Measurements from ENCODE around the gene TCERG1L. TPM values are rescaled to one million over a fixed set of nuclear protein-coding genes. Genes with fewer than 3 reads are reported as not detected.

Gene TCERG1L
- total and polyA plus RNA-seq, 9 of the 15 experiments (the other 6 are each of a cell fraction or from before 2014, with no cell fraction given), result not detected

DNA sequence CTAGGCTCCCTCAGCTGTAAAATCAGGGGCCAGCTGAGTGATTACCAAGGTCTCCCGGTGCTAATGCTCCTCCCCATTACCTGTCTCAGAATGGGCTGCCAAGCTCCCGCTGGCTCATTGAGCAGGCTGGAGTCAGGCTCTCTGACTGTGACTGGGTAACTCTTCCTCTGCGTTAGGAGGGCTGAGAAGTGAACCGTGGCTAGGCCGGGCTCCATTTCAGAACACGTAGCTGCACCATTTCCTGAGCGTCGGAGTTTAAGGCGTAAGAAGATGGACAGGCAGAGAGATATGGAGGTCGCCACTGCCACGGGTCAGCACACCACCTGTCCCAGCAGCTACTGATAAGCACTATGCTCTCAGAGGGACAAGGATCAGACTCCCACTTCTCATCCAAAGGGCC lies 250.3 kb downstream of the TCERG1L start:
- in situ Hi-C loops (cut with MboI) (no loop called here), intact Hi-C loops (cut with micrococcal nuclease) (no loop called here)
- no TSS peak for BruUV-seq (replicated peaks)
- no peak for TF ChIP-seq EWSR1 (IDR thresholded peaks at IDR 0.05; ENCODE audit: borderline replicate concordance, low read depth, partially characterized antibody)
- TF ChIP-seq, protein P1, sequence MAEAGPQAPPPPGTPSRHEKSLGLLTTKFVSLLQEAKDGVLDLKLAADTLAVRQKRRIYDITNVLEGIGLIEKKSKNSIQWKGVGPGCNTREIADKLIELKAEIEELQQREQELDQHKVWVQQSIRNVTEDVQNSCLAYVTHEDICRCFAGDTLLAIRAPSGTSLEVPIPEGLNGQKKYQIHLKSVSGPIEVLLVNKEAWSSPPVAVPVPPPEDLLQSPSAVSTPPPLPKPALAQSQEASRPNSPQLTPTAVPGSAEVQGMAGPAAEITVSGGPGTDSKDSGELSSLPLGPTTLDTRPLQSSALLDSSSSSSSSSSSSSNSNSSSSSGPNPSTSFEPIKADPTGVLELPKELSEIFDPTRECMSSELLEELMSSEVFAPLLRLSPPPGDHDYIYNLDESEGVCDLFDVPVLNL (CRISPR knock-in tag; IDR thresholded peaks at IDR 0.05; ENCODE audit: low read depth), result no peak
- TF ChIP-seq MTA2 (IDR thresholded peaks at IDR 0.05; ENCODE audit: low read depth), result no peak
- no peak for TF ChIP-seq ZNF24 (IDR thresholded peaks at IDR 0.05)
- no peak for TF ChIP-seq FOS (IDR thresholded peaks at IDR 0.05; ENCODE audit: extremely low read depth, insufficient read length)
- no peak for TF ChIP-seq ZBTB17 (CRISPR knock-in tag; IDR thresholded peaks at IDR 0.05)
- TF ChIP-seq GTF2F1 (IDR thresholded peaks at IDR 0.05; ENCODE audit: low read depth, low read length), result no peak
- TF ChIP-seq ZNF589 (CRISPR knock-in tag; IDR thresholded peaks at IDR 0.05; ENCODE audit: low read depth), result no peak
- TF ChIP-seq, protein P2, sequence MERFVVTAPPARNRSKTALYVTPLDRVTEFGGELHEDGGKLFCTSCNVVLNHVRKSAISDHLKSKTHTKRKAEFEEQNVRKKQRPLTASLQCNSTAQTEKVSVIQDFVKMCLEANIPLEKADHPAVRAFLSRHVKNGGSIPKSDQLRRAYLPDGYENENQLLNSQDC (CRISPR knock-in tag; IDR thresholded peaks at IDR 0.05), result no peak
- TF ChIP-seq ZNF165 (CRISPR knock-in tag; IDR thresholded peaks at IDR 0.05; ENCODE audit: borderline replicate concordance), result no peak
- no peak for TF ChIP-seq NUFIP1 (IDR thresholded peaks at IDR 0.05; ENCODE audit: partially characterized antibody)
- TF ChIP-seq, protein P3, sequence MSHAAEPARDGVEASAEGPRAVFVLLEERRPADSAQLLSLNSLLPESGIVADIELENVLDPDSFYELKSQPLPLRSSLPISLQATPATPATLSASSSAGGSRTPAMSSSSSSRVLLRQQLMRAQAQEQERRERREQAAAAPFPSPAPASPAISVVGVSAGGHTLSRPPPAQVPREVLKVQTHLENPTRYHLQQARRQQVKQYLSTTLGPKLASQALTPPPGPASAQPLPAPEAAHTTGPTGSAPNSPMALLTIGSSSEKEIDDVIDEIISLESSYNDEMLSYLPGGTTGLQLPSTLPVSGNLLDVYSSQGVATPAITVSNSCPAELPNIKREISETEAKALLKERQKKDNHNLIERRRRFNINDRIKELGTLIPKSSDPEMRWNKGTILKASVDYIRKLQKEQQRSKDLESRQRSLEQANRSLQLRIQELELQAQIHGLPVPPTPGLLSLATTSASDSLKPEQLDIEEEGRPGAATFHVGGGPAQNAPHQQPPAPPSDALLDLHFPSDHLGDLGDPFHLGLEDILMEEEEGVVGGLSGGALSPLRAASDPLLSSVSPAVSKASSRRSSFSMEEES (CRISPR knock-in tag; IDR thresholded peaks at IDR 0.05), result no peak
- no peak for TF ChIP-seq ZNF217 (CRISPR knock-in tag; IDR thresholded peaks at IDR 0.05)
- no peaks in the 10 kb centered on the region for H3K36me3 ChIP-seq (ENCODE audit: control insufficient read depth, insufficient read depth, low read length)
- DNase-seq (ENCODE audit: extremely low read depth in 1 of 4, low spot score in 3 of 4) (no peak), FAIRE-seq (no peak), ATAC-seq (no peak)
- no peaks in the 10 kb centered on the region for H3K79me2 ChIP-seq (ENCODE audit: control insufficient read depth, insufficient read depth, low read length)
- H3K27ac ChIP-seq (ENCODE audit: extremely low read depth, low read depth, low read length), result no peak overlapping the region
- H3K9me3 ChIP-seq (replicated peaks; ENCODE audit: control insufficient read depth, insufficient read depth, low read depth, low read length), result no peaks in the 10 kb centered on the region
- H3K4me3 ChIP-seq, result no peak overlapping the region
- no peaks in the 10 kb centered on the region for H4K20me1 ChIP-seq (replicated peaks; ENCODE audit: control insufficient read depth, insufficient read depth, low read length)
- no peaks in the 10 kb centered on the region for H3K9me1 ChIP-seq (ENCODE audit: control insufficient read depth, insufficient read depth, low read length)
- H3K4me2 ChIP-seq (ENCODE audit: insufficient read depth, low read length), result no peak overlapping the region
- no peaks in the 10 kb centered on the region for H3K4me1 ChIP-seq (replicated peaks in 1 of 2; ENCODE audit: control insufficient read depth in 2 of 2, insufficient read depth in 2 of 2, low read length in 2 of 2)
- CTCF ChIA-PET (ENCODE audit: low intra/inter-chr PET ratio), result no interaction called here
- H3K27me3 ChIP-seq (ENCODE audit: control insufficient read depth in 2 of 2, insufficient read depth in 2 of 2, low read length in 2 of 2), result peaks cover 0 to 4% of the 10 kb centered on the region in 2 experiments; a peak in 1 of 5 replicates
- H3K9ac ChIP-seq (ENCODE audit: insufficient read depth in 1 of 2, low read depth in 2 of 2, low read length in 2 of 2), result no peak overlapping the region
- POLR2A ChIA-PET, result no interaction called here
- H2AFZ ChIP-seq (ENCODE audit: low read depth, low read length), result no peak overlapping the region
- 1% methylated on average over 11 of the region's 11 CpGs for WGBS (ENCODE audit: insufficient coverage, low coverage, missing lambda C conversion rate)
